H9 (cell line): ENCODE data around the gene PRRT2. TPM values are rescaled to one million over a fixed set of nuclear protein-coding genes. Genes with fewer than 3 reads are reported as not detected.

Experiments
- DNase-seq: peaks from one replicate; pipeline ENCODE4 v3.0.0-alpha.2; 2017
- H2AFZ ChIP-seq: one replicate; pipeline ENCODE4 v1.6.1; 2013; ENCODE audit warnings: mild to moderate bottlenecking, low read length, control low read depth, moderate library complexity
- H2AK5ac ChIP-seq: 2 replicates; pipeline ENCODE4 v1.6.1; 2013; ENCODE audit warnings: low read length, control low read depth, mixed read lengths; ENCODE audit not compliant: insufficient read length
- H2BK120ac ChIP-seq: one replicate; pipeline ENCODE4 v1.6.1; 2013; ENCODE audit warnings: low read depth, mild to moderate bottlenecking, low read length, control low read depth, inconsistent platforms; ENCODE audit not compliant: poor library complexity, severe bottlenecking
- H2BK12ac ChIP-seq: 2 replicates; pipeline ENCODE4 v1.6.1; 2013; ENCODE audit warnings: low read length, control low read depth, mixed read lengths, low read depth; ENCODE audit not compliant: insufficient read length
- H2BK15ac ChIP-seq: 2 replicates; pipeline ENCODE4 v1.6.1; 2013; ENCODE audit warnings: low read depth, low read length, control low read depth
- H2BK20ac ChIP-seq: one replicate; pipeline ENCODE4 v1.6.1; 2013; ENCODE audit warnings: low read depth, mild to moderate bottlenecking, low read length, control low read depth, inconsistent platforms; ENCODE audit not compliant: poor library complexity, severe bottlenecking
- H2BK5ac ChIP-seq: 2 replicates; pipeline ENCODE4 v1.6.1; 2013; ENCODE audit warnings: low read length, control low read depth, mixed read lengths; ENCODE audit not compliant: insufficient read length
- H3K14ac ChIP-seq: 2 replicates; pipeline ENCODE4 v1.6.1; 2013; ENCODE audit warnings: low read length, control low read depth; ENCODE audit not compliant: insufficient read depth
- H3K18ac ChIP-seq: 2 replicates; pipeline ENCODE4 v1.6.1; 2013; ENCODE audit warnings: low read depth, mild to moderate bottlenecking, mixed read lengths, low read length, control low read depth; ENCODE audit not compliant: insufficient read length
- H3K23ac ChIP-seq: 2 replicates; pipeline ENCODE4 v1.6.1; 2013; ENCODE audit warnings: low read length, control low read depth, mixed read lengths, low read depth; ENCODE audit not compliant: insufficient read length
- H3K23me2 ChIP-seq: 2 replicates; pipeline ENCODE4 v1.6.1; 2013; ENCODE audit warnings: low read depth, mild to moderate bottlenecking, mixed read lengths, low read length, control low read depth; ENCODE audit not compliant: insufficient read length, poor library complexity, severe bottlenecking
- H3K27ac ChIP-seq: 2 replicates; pipeline ENCODE4 v1.5.1; 2013; ENCODE audit warnings: low read length, control low read depth, mixed read lengths, low read depth; ENCODE audit not compliant: insufficient read length
- H3K27me3 ChIP-seq: 2 replicates; pipeline ENCODE4 v1.6.1; 2013; ENCODE audit warnings: low read length, control low read depth, inconsistent platforms; ENCODE audit not compliant: insufficient read depth
- H3K4ac ChIP-seq: 2 replicates; pipeline ENCODE4 v1.6.1; 2013; ENCODE audit warnings: low read depth, mild to moderate bottlenecking, control low read depth, inconsistent platforms, low read length, moderate library complexity
- H3K4me1 ChIP-seq: 2 replicates; pipeline ENCODE4 v1.6.1; 2013; ENCODE audit warnings: low read length, control low read depth, inconsistent platforms; ENCODE audit not compliant: insufficient read depth
- H3K4me2 ChIP-seq: 2 replicates; pipeline ENCODE4 v1.6.1; 2013; ENCODE audit warnings: low read length, control low read depth, mixed read lengths; ENCODE audit not compliant: insufficient read length, insufficient read depth
- H3K56ac ChIP-seq: 2 replicates; pipeline ENCODE4 v1.6.1; 2013; ENCODE audit warnings: low read depth, mild to moderate bottlenecking, mixed read lengths, low read length, control low read depth; ENCODE audit not compliant: insufficient read length
- H3K79me1 ChIP-seq: 2 replicates; pipeline ENCODE4 v1.6.1; 2013; ENCODE audit warnings: low read depth, mild to moderate bottlenecking, moderate library complexity, low read length, control low read depth, inconsistent platforms; ENCODE audit not compliant: insufficient read depth, poor library complexity, severe bottlenecking
- H3K79me2 ChIP-seq: 2 replicates; pipeline ENCODE4 v1.6.1; 2013; ENCODE audit warnings: low read length, control low read depth, inconsistent platforms; ENCODE audit not compliant: insufficient read depth
- H3K9ac ChIP-seq: 2 replicates; pipeline ENCODE4 v1.6.1; 2013; ENCODE audit warnings: low read length, control low read depth, mixed read lengths; ENCODE audit not compliant: insufficient read length; ENCODE audit errors: extremely low read depth
- H3K9me3 ChIP-seq: one replicate; pipeline ENCODE4 v1.6.1; 2013; ENCODE audit warnings: low read depth, low read length, inconsistent platforms; ENCODE audit not compliant: control insufficient read depth
- H3T11ph ChIP-seq: one replicate; pipeline ENCODE4 v1.6.1; 2013; ENCODE audit warnings: mild to moderate bottlenecking, low read length, control low read depth, inconsistent platforms
- H4K20me1 ChIP-seq: one replicate; pipeline ENCODE4 v1.6.1; 2013; ENCODE audit not compliant: control insufficient read depth, insufficient read length, insufficient read depth
- H4K5ac ChIP-seq: 2 replicates; pipeline ENCODE4 v1.6.1; 2013; ENCODE audit warnings: low read depth, mild to moderate bottlenecking, mixed read lengths, low read length, control low read depth; ENCODE audit not compliant: insufficient read length
- H4K8ac ChIP-seq: replicated peaks from 2 replicates; pipeline ENCODE4 v1.6.1; 2013; ENCODE audit warnings: low read length, control low read depth, mixed read lengths, low read depth; ENCODE audit not compliant: insufficient read length
- H4K91ac ChIP-seq: 2 replicates; pipeline ENCODE4 v1.6.1; 2013; ENCODE audit warnings: low read depth, mild to moderate bottlenecking, moderate library complexity, mixed read lengths, low read length, control low read depth; ENCODE audit not compliant: insufficient read length
- H3K27ac Mint-ChIP-seq, 3 experiments: 2 replicates in 2 of 3; 3 replicates in 1 of 3; pipeline ENCODE4 v1.8.0; 2020 to 2021; ENCODE audit warnings: mixed read lengths in 3 of 3, mild to moderate bottlenecking in 1 of 3, moderate library complexity in 1 of 3
- H3K27me3 Mint-ChIP-seq: 2 replicates; pipeline ENCODE4 v1.8.0; 2021; ENCODE audit warnings: low read depth, mild to moderate bottlenecking, moderate library complexity, mixed read lengths
- H3K36me3 Mint-ChIP-seq, 3 experiments: 2 replicates in 2 of 3; 3 replicates in 1 of 3; pipeline ENCODE4 v1.8.0; 2020 to 2021; ENCODE audit warnings: low read depth in 3 of 3, mixed read lengths in 3 of 3; ENCODE audit not compliant: insufficient read depth in 1 of 3
- H3K4me1 Mint-ChIP-seq, 2 experiments: 2 replicates each; pipeline ENCODE4 v1.8.0; 2020; ENCODE audit warnings: mixed read lengths in 2 of 2
- H3K4me3 Mint-ChIP-seq, 2 experiments: 2 replicates in 1 of 2; 3 replicates in 1 of 2; pipeline ENCODE4 v1.8.0; 2020 to 2021; ENCODE audit warnings: mild to moderate bottlenecking in 2 of 2, mixed read lengths in 2 of 2, moderate library complexity in 1 of 2
- H3K9me3 Mint-ChIP-seq, 2 experiments: 2 replicates in 1 of 2; 3 replicates in 1 of 2; pipeline ENCODE4 v1.8.0; 2020; ENCODE audit warnings: mild to moderate bottlenecking in 2 of 2, mixed read lengths in 2 of 2, moderate library complexity in 1 of 2
- WGBS: extraction: QIAGEN DNeasy Blood & Tissue Kit; methylation state at CpG from one replicate; pipeline ENCODE4 v1.1.7; 2013; ENCODE audit warnings: missing lambda C conversion rate, low lambda C conversion rate, mixed read lengths; ENCODE audit not compliant: insufficient read length; ENCODE audit errors: extremely low coverage; 5-methylcytosine and 5-hydroxymethylcytosine counted together
- total RNA-seq: library from RNA; stranded (reverse); gene quantifications from 2 replicates; pipeline ENCODE4 v1.2.1, GENCODE V29; 2021
- TF ChIP-seq, protein P1 (sequence below): fragments of 200-600 bp; sonication (generic); conservative IDR thresholded peaks from 3 replicates; pipeline ENCODE4 v1.8.0; 2021; ENCODE audit warnings: antibody characterized with exemption, mild to moderate bottlenecking

PRRT2 gene
- total RNA-seq, 1 experiment from 2014 or later: 14.6 TPM

- Histone ChIP-seq H3K18ac (no peak overlapping the region), H2BK120ac (no peak overlapping the region), H4K20me1 (no peaks in the 10 kb centered on the region), H3T11ph (no peak overlapping the region), H4K5ac (no peak overlapping the region), H4K91ac (no peak overlapping the region), H3K23ac (no peak overlapping the region), H2BK20ac (no peak overlapping the region), H3K14ac (no peak overlapping the region), H3K23me2 (no peaks in the 10 kb centered on the region), H4K8ac (no peak overlapping the region), H3K79me1 (no peaks in the 10 kb centered on the region), H3K4me1 (no peaks in the 10 kb centered on the region), H3K9ac (no peak overlapping the region), H3K4me2 (no peak overlapping the region), H2BK5ac (no peak overlapping the region), H3K56ac (no peak overlapping the region), H2BK15ac (no peak overlapping the region), H2AK5ac (no peak overlapping the region), H2AFZ (no peak overlapping the region), H3K4ac (no peak overlapping the region), H3K79me2 (no peaks in the 10 kb centered on the region), H3K9me3 (no peaks in the 10 kb centered on the region), H3K27me3 (no peaks in the 10 kb centered on the region), H2BK12ac (no peak overlapping the region), H3K27ac (no peak overlapping the region)
- no peak for DNase-seq
- H3K9me3 Mint-ChIP-seq: no peaks in the 10 kb centered on the region
- no peak overlapping the region for H3K27ac Mint-ChIP-seq
- no peaks in the 10 kb centered on the region; a peak in 3 of 7 replicates for H3K36me3 Mint-ChIP-seq
- H3K4me1 Mint-ChIP-seq: peaks cover 7 to 10% of the 10 kb centered on the region in 2 experiments
- no peak overlapping the region for H3K4me3 Mint-ChIP-seq
- TF ChIP-seq, protein P1, sequence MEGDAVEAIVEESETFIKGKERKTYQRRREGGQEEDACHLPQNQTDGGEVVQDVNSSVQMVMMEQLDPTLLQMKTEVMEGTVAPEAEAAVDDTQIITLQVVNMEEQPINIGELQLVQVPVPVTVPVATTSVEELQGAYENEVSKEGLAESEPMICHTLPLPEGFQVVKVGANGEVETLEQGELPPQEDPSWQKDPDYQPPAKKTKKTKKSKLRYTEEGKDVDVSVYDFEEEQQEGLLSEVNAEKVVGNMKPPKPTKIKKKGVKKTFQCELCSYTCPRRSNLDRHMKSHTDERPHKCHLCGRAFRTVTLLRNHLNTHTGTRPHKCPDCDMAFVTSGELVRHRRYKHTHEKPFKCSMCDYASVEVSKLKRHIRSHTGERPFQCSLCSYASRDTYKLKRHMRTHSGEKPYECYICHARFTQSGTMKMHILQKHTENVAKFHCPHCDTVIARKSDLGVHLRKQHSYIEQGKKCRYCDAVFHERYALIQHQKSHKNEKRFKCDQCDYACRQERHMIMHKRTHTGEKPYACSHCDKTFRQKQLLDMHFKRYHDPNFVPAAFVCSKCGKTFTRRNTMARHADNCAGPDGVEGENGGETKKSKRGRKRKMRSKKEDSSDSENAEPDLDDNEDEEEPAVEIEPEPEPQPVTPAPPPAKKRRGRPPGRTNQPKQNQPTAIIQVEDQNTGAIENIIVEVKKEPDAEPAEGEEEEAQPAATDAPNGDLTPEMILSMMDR: no peak
- H3K27me3 Mint-ChIP-seq: no peaks in the 10 kb centered on the region
- no CpG with 5 or more reads among the region's 7 CpGs for WGBS
Measured at GRCh38 chr16:29852654-29853053, 40.7 kb downstream of the PRRT2 start.
